HG02943 (cell line): ENCODE results near the gene KCNA5.

ENCODE experiments used
- ATAC-seq: cut with Tn5 transposase; IDR thresholded peaks from one replicate; pipeline ENCODE4 v1.9.1; 2021; ENCODE audit warnings: mild to moderate bottlenecking, low read depth, moderate library complexity; ENCODE audit not compliant: unreplicated experiment

KCNA5 gene

GRCh38 chr12:5026342-5026938, 17.2 kb upstream of the KCNA5 start:
- ATAC-seq = no peak

DNA sequence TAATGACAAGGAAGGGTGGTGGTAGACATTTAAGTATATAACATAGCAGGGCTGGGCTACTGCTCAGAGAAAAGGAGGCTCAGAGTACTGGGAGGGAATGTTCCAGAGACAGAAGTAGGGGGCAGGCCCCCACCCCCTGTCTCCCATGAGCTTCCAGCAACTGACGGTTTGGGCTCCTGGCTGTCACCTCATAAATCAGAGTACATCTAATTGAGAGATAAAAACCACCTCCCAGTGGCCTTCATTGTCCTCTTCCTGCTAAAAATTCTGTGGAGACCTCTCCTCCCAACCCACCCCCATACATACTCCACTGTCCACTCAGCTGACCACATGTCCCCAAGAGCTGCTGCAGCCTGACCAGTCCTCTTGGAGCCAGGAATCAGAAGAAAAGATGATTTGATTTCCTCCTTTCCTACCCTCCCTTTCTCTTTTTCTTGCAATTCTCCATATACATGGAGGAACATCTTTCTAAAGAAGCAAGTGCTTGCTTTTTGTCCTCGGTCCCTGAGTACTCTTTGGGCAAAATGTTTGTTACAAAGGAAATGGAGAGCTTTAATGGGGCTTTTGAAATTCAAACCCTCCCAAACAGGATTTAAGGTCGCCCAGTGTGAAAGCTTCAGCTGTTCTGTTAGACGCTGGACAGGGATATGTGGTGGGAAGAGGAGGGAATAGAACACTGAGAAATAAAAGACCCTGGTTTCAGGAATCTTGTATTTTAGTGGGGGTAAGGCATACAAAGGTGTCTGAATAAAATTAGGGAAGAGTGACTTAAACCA, 16.4 kb upstream of the KCNA5 start:
- no peak for ATAC-seq

DNA sequence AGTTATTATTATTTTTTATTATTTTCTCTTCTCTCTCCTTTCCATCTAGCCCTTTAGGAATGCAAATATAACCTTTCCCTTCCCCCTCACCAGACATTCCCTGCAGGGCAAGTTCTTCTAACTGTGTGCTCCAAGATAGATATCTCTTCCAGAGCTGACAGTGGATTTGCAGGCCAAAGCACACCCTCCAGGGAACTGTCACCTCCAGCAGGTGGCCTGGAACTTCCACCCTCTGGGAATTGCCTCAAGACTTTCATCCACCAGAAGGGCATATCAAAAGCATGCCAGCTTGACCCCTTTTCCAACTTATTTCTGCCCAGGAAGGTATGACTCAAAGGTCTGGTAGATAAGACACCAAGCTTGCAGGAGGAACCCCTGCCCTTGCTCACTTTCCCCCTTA, 13.6 kb upstream of the KCNA5 start:
- no peak for ATAC-seq

DNA sequence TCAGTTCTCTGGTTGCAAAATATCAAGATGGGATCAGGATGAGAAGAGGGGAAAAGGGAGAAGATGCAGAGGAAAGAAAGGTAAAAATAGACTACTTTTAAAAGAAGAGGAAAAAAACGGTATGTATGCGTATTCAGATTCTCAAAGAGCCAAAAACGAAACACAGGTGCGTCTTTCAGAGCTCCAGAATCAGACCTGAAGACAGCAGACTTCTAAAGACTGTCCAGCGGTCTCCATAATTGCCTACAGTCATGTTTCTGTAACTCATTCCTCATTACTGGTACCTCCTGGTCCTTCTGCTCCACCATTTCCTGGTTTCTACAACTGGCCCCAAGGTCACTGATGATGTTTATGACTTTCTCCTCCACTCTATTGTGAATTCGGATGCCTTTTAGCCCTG, 12.4 kb upstream of the KCNA5 start:
- ATAC-seq = no peak

GRCh38 chr12:5031958-5032357, 11.7 kb upstream of the KCNA5 start:
- no peak for ATAC-seq

DNA sequence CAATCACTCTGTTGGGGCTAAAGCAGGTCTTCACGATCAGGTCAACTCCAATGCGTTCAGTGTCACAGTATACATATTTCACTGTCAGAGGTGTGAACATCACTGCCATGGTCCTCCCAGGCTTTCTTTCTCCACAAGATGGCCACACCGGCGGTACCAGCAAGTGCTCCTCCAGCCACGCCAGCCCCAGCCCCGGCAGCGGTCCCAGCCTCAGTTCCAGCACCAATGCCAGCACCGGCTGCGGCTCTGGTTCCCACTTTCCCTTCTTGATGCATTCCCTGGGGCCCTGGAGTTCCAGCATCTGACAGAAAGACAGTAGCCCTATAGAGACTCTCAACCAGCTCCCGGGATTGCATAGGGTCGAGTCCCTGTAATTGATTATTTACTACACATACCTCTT, 10.9 kb upstream of the KCNA5 start:
- ATAC-seq = no peak

- no peak for ATAC-seq
These were observed 9.8 kb upstream of the KCNA5 start for GRCh38 chr12:5033883-5034282.

DNA sequence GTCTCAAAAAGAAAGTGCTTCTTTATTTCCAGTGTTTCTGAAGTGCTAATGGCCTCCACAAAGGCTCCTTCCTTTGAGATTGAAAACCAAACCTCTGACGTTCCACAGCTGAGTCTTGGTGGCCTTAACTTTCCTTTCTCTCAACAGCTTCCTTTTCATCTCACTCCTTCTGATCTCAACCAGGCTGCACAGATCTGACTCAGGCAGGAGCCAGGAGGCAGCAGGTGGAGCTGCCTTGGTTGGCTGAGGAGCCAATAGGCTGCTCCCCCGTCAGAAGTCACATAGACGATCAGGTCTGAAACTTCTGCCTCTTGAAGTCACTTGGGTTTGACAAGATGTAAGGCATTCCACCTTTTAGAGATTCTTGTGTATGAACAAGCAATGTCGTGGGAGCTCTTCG, 9.1 kb upstream of the KCNA5 start:
- ATAC-seq = no peak

DNA sequence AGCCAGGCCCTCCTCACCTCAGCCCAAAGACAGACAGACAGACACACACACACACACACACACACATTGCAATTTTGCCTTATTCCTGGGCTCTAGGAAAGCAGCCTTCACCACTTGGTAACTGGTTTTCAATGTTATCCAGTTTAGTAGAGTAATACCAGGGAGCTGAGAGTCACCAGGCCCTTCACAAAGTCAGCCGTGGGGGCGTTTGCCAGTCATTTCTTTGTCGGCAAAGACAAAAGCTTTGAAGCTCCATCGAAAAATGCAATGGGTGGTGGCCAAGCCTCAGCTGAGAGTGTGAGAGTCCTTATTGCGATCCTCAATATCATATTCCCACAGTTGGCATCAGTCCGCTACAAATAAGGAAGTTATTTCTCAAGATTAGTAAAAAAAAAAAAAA, 8.1 kb upstream of the KCNA5 start:
- no peak for ATAC-seq

DNA sequence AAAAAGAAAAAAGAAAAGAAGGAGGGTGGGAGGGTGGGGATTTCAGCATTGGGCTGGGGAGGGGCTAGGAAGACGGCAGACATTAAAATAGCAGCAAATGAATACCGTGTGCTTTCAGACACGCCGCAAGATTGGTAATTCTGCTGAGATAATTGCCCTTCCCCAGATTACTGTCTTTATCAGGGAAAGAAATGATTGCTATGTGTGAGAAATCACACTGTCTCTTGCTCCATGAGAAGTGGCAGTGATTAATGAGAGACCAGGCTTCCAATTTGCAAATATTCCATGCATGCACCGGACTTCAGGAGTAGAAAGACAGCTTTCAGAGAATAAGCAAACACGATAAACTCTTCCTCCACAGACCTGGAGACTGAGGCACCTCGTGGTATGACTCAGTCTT, 7.6 kb upstream of the KCNA5 start:
- ATAC-seq = no peak

- ATAC-seq = no peak
These were observed 5.8 kb upstream of the KCNA5 start for GRCh38 chr12:5037795-5038357.

- no peak for ATAC-seq
These were observed 4.8 kb upstream of the KCNA5 start for GRCh38 chr12:5038781-5039311.

- ATAC-seq = no peak
These were observed 3.9 kb upstream of the KCNA5 start for GRCh38 chr12:5039815-5040214.

DNA sequence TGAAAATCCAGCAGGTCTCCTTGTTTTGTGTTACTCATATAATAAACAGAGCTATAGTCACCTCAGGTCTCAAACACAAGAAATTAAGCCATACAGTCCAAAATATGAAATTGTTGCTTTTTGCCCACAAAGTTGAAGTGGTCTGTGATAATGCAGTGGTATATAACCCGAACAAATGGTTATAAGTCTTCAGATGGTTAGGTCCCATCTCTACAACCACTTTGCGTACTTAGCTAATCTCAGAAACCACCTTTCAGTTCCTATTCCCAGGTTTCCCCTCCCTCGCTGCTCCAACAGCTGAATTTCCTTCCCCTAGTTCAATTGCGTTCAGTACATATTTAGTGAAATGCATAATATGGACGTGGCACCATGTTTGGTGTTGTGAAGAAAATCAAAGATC, 3.3 kb upstream of the KCNA5 start:
- ATAC-seq = no peak

DNA sequence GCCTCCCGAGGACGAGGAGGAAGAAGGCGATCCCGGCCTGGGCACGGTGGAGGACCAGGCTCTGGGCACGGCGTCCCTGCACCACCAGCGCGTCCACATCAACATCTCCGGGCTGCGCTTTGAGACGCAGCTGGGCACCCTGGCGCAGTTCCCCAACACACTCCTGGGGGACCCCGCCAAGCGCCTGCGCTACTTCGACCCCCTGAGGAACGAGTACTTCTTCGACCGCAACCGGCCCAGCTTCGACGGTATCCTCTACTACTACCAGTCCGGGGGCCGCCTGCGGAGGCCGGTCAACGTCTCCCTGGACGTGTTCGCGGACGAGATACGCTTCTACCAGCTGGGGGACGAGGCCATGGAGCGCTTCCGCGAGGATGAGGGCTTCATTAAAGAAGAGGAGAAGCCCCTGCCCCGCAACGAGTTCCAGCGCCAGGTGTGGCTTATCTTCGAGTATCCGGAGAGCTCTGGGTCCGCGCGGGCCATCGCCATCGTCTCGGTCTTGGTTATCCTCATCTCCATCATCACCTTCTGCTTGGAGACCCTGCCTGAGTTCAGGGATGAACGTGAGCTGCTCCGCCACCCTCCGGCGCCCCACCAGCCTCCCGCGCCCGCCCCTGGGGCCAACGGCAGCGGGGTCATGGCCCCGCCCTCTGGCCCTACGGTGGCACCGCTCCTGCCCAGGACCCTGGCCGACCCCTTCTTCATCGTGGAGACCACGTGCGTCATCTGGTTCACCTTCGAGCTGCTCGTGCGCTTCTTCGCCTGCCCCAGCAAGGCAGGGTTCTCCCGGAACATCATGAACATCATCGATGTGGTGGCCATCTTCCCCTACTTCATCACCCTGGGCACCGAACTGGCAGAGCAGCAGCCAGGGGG, 979 bp downstream of the KCNA5 start:
- ATAC-seq = no peak

DNA sequence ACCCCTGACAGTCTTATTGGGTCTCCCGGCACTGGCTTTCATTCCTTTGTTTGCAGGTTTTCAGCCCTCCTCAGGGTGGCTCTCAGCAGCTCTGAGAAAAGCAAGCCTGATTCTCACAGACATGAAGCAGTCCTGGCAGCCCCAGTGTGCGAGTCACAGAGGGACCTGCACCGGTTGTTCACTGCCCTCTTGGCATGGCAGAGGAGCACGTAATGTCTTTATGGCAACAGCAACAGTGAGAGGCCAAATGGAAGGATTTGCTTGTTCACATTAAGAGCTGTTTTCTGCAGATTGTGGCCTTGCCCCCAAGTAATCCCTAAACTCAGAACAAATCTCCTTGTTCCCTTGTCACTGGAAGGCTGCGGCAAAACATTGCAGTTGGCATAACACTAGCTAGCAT, 3.4 kb downstream of the KCNA5 start:
- no peak for ATAC-seq

- no peak for ATAC-seq
These were observed 4.0 kb downstream of the KCNA5 start for GRCh38 chr12:5047729-5048128.

GRCh38 chr12:5050542-5050941, 6.9 kb downstream of the KCNA5 start:
- no peak for ATAC-seq

GRCh38 chr12:5051334-5051733, 7.7 kb downstream of the KCNA5 start:
- no peak for ATAC-seq

- ATAC-seq = no peak
These were observed 8.2 kb downstream of the KCNA5 start for GRCh38 chr12:5051913-5052312.

- ATAC-seq = no peak
These were observed 8.7 kb downstream of the KCNA5 start for GRCh38 chr12:5052348-5052747.
